Measurements from ENCODE around the gene PLCB1. TPM values are rescaled to one million over a fixed set of nuclear protein-coding genes. Genes with fewer than 3 reads are reported as not detected.

The PLCB1 gene
- total RNA-seq, 1 experiment from 2014 or later = 6.0 TPM

DNA sequence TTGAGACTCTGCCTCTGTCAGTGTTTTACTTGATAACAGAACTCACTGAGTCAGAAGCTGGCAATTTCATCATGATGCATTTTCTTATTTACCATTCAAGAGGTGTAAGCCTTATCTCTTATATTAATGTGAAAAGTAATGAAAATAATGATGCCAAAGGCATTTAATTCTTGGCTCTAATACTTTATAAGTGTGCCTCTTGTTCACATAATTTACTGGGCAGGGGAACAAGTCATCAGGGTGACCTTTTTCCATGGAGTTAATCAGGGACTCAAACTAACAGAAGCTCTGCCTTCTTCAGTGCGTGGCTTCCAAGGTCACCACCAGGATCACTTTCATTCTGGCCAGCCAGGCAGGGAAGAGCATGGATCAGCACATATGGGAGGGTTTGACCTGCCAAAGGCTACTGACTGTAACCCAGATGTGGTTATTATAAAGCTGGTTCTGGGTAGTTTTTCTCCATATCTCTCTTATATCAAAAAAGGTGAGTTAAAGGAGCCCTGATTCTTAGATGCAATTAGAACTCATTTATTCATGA, 5.2 kb upstream of the PLCB1 start:
- intact Hi-C loops (cut with micrococcal nuclease; ENCODE audit: unreplicated experiment) = loop anchor here (10.0 kb wide), 1 partner anchor 82 kb away; no protein-coding TSS in a partner anchor
- no peaks in the 10 kb centered on the region for H3K4me1 Mint-ChIP-seq (ENCODE audit: low read depth, unreplicated experiment)
- H3K27me3 Mint-ChIP-seq (ENCODE audit: unreplicated experiment) = peaks cover 27% of the 10 kb centered on the region
- peaks cover 5% of the 10 kb centered on the region for H3K36me3 Mint-ChIP-seq (ENCODE audit: insufficient read depth, unreplicated experiment)
- TF ChIP-seq, protein P1, sequence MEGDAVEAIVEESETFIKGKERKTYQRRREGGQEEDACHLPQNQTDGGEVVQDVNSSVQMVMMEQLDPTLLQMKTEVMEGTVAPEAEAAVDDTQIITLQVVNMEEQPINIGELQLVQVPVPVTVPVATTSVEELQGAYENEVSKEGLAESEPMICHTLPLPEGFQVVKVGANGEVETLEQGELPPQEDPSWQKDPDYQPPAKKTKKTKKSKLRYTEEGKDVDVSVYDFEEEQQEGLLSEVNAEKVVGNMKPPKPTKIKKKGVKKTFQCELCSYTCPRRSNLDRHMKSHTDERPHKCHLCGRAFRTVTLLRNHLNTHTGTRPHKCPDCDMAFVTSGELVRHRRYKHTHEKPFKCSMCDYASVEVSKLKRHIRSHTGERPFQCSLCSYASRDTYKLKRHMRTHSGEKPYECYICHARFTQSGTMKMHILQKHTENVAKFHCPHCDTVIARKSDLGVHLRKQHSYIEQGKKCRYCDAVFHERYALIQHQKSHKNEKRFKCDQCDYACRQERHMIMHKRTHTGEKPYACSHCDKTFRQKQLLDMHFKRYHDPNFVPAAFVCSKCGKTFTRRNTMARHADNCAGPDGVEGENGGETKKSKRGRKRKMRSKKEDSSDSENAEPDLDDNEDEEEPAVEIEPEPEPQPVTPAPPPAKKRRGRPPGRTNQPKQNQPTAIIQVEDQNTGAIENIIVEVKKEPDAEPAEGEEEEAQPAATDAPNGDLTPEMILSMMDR (IDR thresholded peaks at IDR 0.05; ENCODE audit: unreplicated experiment) = no peak
- DNase-seq = no peak
- H3K27ac Mint-ChIP-seq (ENCODE audit: unreplicated experiment) = no peak overlapping the region
- no TSS peak for BruUV-seq (replicated peaks)
- no peak overlapping the region for H3K4me3 Mint-ChIP-seq (ENCODE audit: low read depth, unreplicated experiment)
- CTCF ChIA-PET = interaction anchor here (0.9 to 1.0 kb wide), 2 partner anchors 190 to 595 kb away, joined by 3 to 9 read pairs; no protein-coding TSS in a partner anchor
- no peaks in the 10 kb centered on the region for H3K9me3 Mint-ChIP-seq (ENCODE audit: low read depth, unreplicated experiment)

- intact Hi-C loops (cut with micrococcal nuclease; ENCODE audit: unreplicated experiment) = loop anchor here (10.0 kb wide), 1 partner anchor 83 kb away; no protein-coding TSS in a partner anchor
- TF ChIP-seq, protein P1 (IDR thresholded peaks at IDR 0.05; ENCODE audit: unreplicated experiment) = no peak
- BruUV-seq (replicated peaks) = no TSS peak
- DNase-seq = no peak
- H3K4me3 Mint-ChIP-seq (ENCODE audit: low read depth, unreplicated experiment) = no peak overlapping the region
- H3K27me3 Mint-ChIP-seq (ENCODE audit: unreplicated experiment) = peaks cover 31% of the 10 kb centered on the region
- CTCF ChIA-PET = interaction anchor here (0.9 to 1.0 kb wide), 2 partner anchors 191 to 594 kb away, joined by 3 to 9 read pairs; no protein-coding TSS in a partner anchor
- H3K9me3 Mint-ChIP-seq (ENCODE audit: low read depth, unreplicated experiment) = no peaks in the 10 kb centered on the region
- no peak overlapping the region for H3K27ac Mint-ChIP-seq (ENCODE audit: unreplicated experiment)
- H3K36me3 Mint-ChIP-seq (ENCODE audit: insufficient read depth, unreplicated experiment) = peaks cover 11% of the 10 kb centered on the region
- no peaks in the 10 kb centered on the region for H3K4me1 Mint-ChIP-seq (ENCODE audit: low read depth, unreplicated experiment)
These were observed 4.4 kb upstream of the PLCB1 start for GRCh38 chr20:8127553-8128255.

DNA sequence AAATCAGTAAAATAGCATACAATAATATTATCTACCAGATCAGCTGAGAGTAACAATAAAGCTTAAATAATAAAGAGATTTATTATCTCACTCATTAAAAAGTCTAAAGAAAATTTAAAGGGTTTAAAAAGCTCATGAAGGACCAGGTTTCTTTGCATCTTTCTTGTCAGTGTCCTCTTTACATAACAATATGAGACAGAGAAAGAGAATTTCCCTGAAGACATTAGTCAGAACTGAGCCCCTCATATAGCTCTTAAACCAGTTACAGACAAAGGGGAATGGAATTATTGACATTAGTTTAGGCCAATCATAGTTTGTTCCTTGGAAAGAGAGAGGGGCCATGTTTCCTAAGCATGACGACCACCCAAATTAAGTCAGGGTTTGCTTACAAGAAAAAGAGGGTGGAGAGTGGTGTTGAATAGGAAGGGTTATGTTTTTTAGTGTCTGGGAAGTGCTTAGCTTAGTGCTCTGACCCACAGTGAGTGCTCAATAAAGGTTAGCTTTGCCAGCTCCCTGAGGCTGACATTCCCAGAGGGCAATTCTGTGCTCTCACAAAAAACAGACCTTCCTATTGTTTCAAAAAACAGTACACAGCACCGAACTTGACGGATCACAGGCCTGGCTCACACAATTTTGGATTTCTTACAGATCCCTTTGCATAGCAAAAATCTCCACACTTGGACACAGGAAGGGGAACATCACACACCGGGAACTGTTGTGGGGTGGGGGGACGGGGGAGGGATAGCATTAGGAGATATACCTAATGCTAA, 3.6 kb upstream of the PLCB1 start:
- Mint-ChIP-seq H3K27ac (ENCODE audit: unreplicated experiment) (no peak overlapping the region), H3K27me3 (ENCODE audit: unreplicated experiment) (peaks cover 35% of the 10 kb centered on the region), H3K4me3 (ENCODE audit: low read depth, unreplicated experiment) (no peak overlapping the region), H3K4me1 (ENCODE audit: low read depth, unreplicated experiment) (no peaks in the 10 kb centered on the region), H3K9me3 (ENCODE audit: low read depth, unreplicated experiment) (no peaks in the 10 kb centered on the region), H3K36me3 (ENCODE audit: insufficient read depth, unreplicated experiment) (peaks cover 11% of the 10 kb centered on the region)
- CTCF ChIA-PET = no interaction called here
- TF ChIP-seq, protein P1 (IDR thresholded peaks at IDR 0.05; ENCODE audit: unreplicated experiment) = no peak
- DNase-seq = no peak
- no TSS peak for BruUV-seq (replicated peaks)
- intact Hi-C loops (cut with micrococcal nuclease; ENCODE audit: unreplicated experiment) = loop anchor here (10.0 kb wide), 1 partner anchor 84 kb away; no protein-coding TSS in a partner anchor

DNA sequence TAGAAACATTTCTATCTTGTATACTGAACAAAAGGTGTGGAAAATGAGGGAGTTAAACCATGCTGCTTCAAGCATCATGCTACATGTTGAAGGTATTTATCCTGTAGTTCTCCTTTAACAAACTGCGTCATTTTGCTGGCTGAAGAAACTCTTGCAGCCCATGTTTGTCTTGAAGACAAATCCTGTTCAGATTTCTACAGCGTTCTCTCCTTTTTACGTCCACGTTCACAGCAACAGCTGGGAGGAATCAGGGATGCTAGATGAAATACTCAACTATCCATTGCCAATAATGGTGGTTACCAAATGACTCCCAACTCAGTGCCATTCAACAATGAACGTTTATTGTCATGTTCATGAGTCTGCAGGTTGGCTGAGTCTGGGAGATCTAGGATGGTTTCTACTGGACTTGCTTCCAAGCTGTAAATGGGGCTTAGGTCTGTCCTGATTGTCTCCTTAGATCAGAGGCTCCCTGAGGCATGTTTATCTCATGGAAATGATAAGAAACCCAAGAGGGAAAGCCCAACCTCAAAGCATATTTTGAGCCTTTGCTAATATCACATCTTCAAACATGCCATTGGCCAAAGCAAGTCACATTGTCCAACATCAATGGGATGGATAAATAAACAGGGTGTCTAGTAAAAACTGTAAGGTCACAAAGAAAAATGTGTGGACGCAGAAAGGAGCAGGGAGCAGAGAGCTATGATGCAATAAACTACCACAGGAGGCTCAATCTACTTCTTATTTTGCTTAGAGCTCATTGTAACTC, 2.7 kb upstream of the PLCB1 start:
- Mint-ChIP-seq H3K27me3 (ENCODE audit: unreplicated experiment) (peaks cover 44% of the 10 kb centered on the region), H3K27ac (ENCODE audit: unreplicated experiment) (no peak overlapping the region), H3K4me3 (ENCODE audit: low read depth, unreplicated experiment) (no peak overlapping the region), H3K9me3 (ENCODE audit: low read depth, unreplicated experiment) (no peaks in the 10 kb centered on the region), H3K4me1 (ENCODE audit: low read depth, unreplicated experiment) (no peaks in the 10 kb centered on the region), H3K36me3 (ENCODE audit: insufficient read depth, unreplicated experiment) (peaks cover 11% of the 10 kb centered on the region)
- intact Hi-C loops (cut with micrococcal nuclease; ENCODE audit: unreplicated experiment) = loop anchor here (10.0 kb wide), 1 partner anchor 85 kb away; no protein-coding TSS in a partner anchor
- no TSS peak for BruUV-seq (replicated peaks)
- CTCF ChIA-PET = no interaction called here
- no peak for DNase-seq
- TF ChIP-seq, protein P1 (IDR thresholded peaks at IDR 0.05; ENCODE audit: unreplicated experiment) = no peak

All from Calu3 (cell line).